Endodermal cell (in vitro differentiated cells): Measurements from ENCODE around the gene CAPN11. TPM values are rescaled to one million over a fixed set of nuclear protein-coding genes. Genes with fewer than 3 reads are reported as not detected.

Experiments used
- DNase-seq: peaks from one replicate; pipeline ENCODE4 v3.0.0-alpha.2; 2017
- H3K27ac ChIP-seq: 2 replicates; pipeline ENCODE4 v1.5.1; 2013; ENCODE audit warnings: mild to moderate bottlenecking, low read depth, low read length, moderate library complexity
- H3K27me3 ChIP-seq: 2 replicates; pipeline ENCODE4 v1.6.1; 2013; ENCODE audit warnings: mild to moderate bottlenecking, low read length, moderate library complexity; ENCODE audit not compliant: insufficient read depth, control insufficient read depth, poor library complexity, severe bottlenecking
- H3K36me3 ChIP-seq: 2 replicates; pipeline ENCODE4 v1.7.0; 2013; ENCODE audit warnings: mild to moderate bottlenecking, low read length, moderate library complexity; ENCODE audit not compliant: control insufficient read depth, insufficient read depth
- H3K4me1 ChIP-seq: one replicate; pipeline ENCODE4 v1.7.0; 2013; ENCODE audit warnings: low read length; ENCODE audit not compliant: control insufficient read depth, insufficient read depth
- H3K4me3 ChIP-seq: 2 replicates; pipeline ENCODE4 v1.5.1; 2013; ENCODE audit warnings: mild to moderate bottlenecking, low read length, moderate library complexity
- H3K9ac ChIP-seq: 2 replicates; pipeline ENCODE4 v1.6.1; 2013; ENCODE audit warnings: mild to moderate bottlenecking, low read length, moderate library complexity; ENCODE audit not compliant: poor library complexity, severe bottlenecking; ENCODE audit errors: extremely low read depth
- H3K9me3 ChIP-seq: 2 replicates; pipeline ENCODE4 v1.6.1; 2013; ENCODE audit warnings: mild to moderate bottlenecking, low read length, moderate library complexity; ENCODE audit not compliant: control insufficient read depth
- H3K27ac Mint-ChIP-seq: 2 replicates; pipeline ENCODE4 v1.8.0; 2020; ENCODE audit warnings: mixed read lengths
- H3K27me3 Mint-ChIP-seq: 2 replicates; pipeline ENCODE4 v1.8.0; 2021; ENCODE audit warnings: mild to moderate bottlenecking, mixed read lengths; ENCODE audit not compliant: insufficient read depth
- H3K36me3 Mint-ChIP-seq: 2 replicates; pipeline ENCODE4 v1.8.0; 2020; ENCODE audit warnings: low read depth, mixed read lengths
- H3K4me1 Mint-ChIP-seq: 2 replicates; pipeline ENCODE4 v1.8.0; 2020; ENCODE audit warnings: mixed read lengths
- H3K4me3 Mint-ChIP-seq: 2 replicates; pipeline ENCODE4 v1.8.0; 2020; ENCODE audit warnings: mild to moderate bottlenecking, moderate library complexity, mixed read lengths
- H3K9me3 Mint-ChIP-seq: 2 replicates; pipeline ENCODE4 v1.8.0; 2020; ENCODE audit warnings: mild to moderate bottlenecking, mixed read lengths
- CTCF ChIP-seq: fragments of 200-600 bp; sonication (generic); conservative IDR thresholded peaks from 2 replicates; pipeline ENCODE4 v1.5.0; 2021; ENCODE audit warnings: antibody characterized with exemption, mild to moderate bottlenecking
- WGBS, 2 experiments: methylation state at CpG; one replicate each; pipeline versions ENCODE4 v1.1.5 to v1.1.7; 2013; ENCODE audit warnings: missing lambda C conversion rate in 2 of 2, mixed read lengths in 1 of 2; ENCODE audit not compliant: insufficient coverage in 1 of 2, insufficient read length in 1 of 2; 5-methylcytosine and 5-hydroxymethylcytosine counted together
- total RNA-seq, 2 donors: library from RNA; stranded (reverse); fragmentation: NEBNext Ultra II Directional in 1 of 2; extraction: Animal tissue kit (Norgen Biotek cat#: 25700) in 1 of 2; gene quantifications; 2 replicates in 1 of 2; 3 replicates in 1 of 2; pipeline ENCODE4 v1.2.1, GENCODE V29; 2021

CAPN11 gene
- total RNA-seq, 2 donors from 2014 or later = 0.53 to 1.2 TPM

- WGBS, 2 experiments = 91 to 95% methylated on average over 2 of the region's 2 CpGs
- Histone ChIP-seq H3K4me1 (peaks cover 10% of the 10 kb centered on the region), H3K36me3 (no peaks in the 10 kb centered on the region), H3K27me3 (no peaks in the 10 kb centered on the region), H3K4me3 (no peak overlapping the region), H3K9ac (no peak overlapping the region), H3K9me3 (no peaks in the 10 kb centered on the region), H3K27ac (no peak overlapping the region)
- Mint-ChIP-seq H3K27me3 (no peaks in the 10 kb centered on the region), H3K27ac (no peak overlapping the region), H3K36me3 (no peaks in the 10 kb centered on the region), H3K4me1 (peaks cover 36% of the 10 kb centered on the region), H3K4me3 (no peak overlapping the region), H3K9me3 (no peaks in the 10 kb centered on the region)
- no peak for DNase-seq
- no peak for TF ChIP-seq CTCF
Measured at GRCh38 chr6:44189257-44189656, 30.6 kb downstream of the CAPN11 start.

- H3K27ac Mint-ChIP-seq = no peak overlapping the region
- Histone ChIP-seq H3K9ac (no peak overlapping the region), H3K27ac (no peak overlapping the region), H3K27me3 (no peaks in the 10 kb centered on the region), H3K4me1 (peaks cover 9% of the 10 kb centered on the region), H3K9me3 (no peaks in the 10 kb centered on the region), H3K36me3 (no peaks in the 10 kb centered on the region), H3K4me3 (no peak overlapping the region)
- no peak overlapping the region for H3K4me3 Mint-ChIP-seq
- H3K4me1 Mint-ChIP-seq = peaks cover 28% of the 10 kb centered on the region
- H3K27me3 Mint-ChIP-seq = no peaks in the 10 kb centered on the region
- no peaks in the 10 kb centered on the region for H3K36me3 Mint-ChIP-seq
- no peaks in the 10 kb centered on the region for H3K9me3 Mint-ChIP-seq
- WGBS, 2 experiments = 90 to 100% methylated on average over 1 to 2 of the region's 2 CpGs
- no peak for TF ChIP-seq CTCF
- no peak for DNase-seq
Measured at GRCh38 chr6:44190715-44191114, 32.1 kb downstream of the CAPN11 start.

- DNase-seq = peak; percentile 76
- Mint-ChIP-seq H3K4me1 (peaks cover 16% of the 10 kb centered on the region), H3K4me3 (peak overlapping the region; percentile 36), H3K36me3 (no peaks in the 10 kb centered on the region), H3K27me3 (no peaks in the 10 kb centered on the region), H3K27ac (peak overlapping the region; percentile 45), H3K9me3 (no peaks in the 10 kb centered on the region)
- Histone ChIP-seq H3K27ac (no peak overlapping the region), H3K27me3 (no peaks in the 10 kb centered on the region), H3K36me3 (no peaks in the 10 kb centered on the region), H3K4me3 (no peak overlapping the region), H3K9me3 (no peaks in the 10 kb centered on the region), H3K4me1 (no peaks in the 10 kb centered on the region), H3K9ac (no peak overlapping the region)
- no peak for TF ChIP-seq CTCF
- WGBS, 2 experiments = 78 to 84% methylated on average over 8 to 10 of the region's 10 CpGs
Measured at GRCh38 chr6:44192428-44193041, 33.9 kb downstream of the CAPN11 start.
